ENCODE measurements around the gene MAGI3.

Gene MAGI3

DNA sequence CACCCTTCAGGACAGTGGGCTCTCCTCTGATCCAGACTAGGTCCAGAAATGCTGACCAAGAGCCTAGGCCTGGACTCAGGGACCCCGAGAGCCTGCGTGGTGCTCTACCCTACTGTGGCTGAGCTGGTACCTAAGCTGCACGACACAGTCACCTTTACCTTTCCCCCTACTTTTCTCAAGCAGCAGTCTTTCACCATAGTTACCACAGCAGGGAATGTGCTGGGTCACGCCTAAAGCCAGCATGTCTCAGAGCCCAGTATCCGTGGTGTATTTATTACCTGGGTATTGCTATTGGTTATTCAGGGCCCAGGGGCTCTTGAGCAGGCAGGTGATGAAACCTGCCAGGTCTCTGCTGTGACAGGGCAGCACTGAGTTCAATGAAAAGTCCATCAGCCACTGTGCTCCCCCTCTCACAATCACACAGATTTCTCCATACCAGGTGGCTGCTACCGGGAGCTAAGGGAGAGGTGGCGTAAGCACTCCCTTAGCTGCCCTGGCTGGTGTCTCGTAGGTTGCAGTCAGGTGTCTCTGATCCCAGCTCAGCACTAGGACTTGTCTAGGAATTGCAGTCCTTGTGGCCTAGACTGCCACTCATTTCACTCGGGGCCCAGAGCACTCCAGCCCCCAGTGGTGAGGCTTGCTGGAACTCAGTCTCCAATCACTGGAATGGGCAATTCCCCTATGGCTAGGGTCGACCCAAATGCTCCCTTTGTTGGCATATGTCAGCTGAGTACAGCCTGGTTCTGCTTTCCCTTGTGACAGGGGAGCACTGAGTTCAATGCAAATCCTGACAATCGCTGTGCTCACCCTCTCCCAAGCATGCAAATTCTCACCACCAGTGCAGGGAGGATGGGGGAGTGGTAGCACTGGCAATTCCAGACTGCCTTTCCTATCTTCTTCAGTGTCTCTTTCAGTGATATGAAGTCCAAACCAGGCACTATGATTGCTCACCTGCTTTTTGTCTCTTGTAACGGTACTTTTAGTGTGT, 240.3 kb downstream of the MAGI3 start:
- Histone ChIP-seq H3K4me3 (ENCODE audit: low read length) (no peak overlapping the region), H3K36me3 (ENCODE audit: control insufficient read depth, insufficient read depth, low read length) (no peaks in the 10 kb centered on the region), H3K4me1 (ENCODE audit: control insufficient read depth, insufficient read depth, low read length) (no peaks in the 10 kb centered on the region), H3K27me3 (ENCODE audit: control insufficient read depth, insufficient read depth, low read length) (no peaks in the 10 kb centered on the region), H3K27ac (ENCODE audit: low read depth, low read length) (no peak overlapping the region), H3K9ac (ENCODE audit: low read length) (no peak overlapping the region)

DNA sequence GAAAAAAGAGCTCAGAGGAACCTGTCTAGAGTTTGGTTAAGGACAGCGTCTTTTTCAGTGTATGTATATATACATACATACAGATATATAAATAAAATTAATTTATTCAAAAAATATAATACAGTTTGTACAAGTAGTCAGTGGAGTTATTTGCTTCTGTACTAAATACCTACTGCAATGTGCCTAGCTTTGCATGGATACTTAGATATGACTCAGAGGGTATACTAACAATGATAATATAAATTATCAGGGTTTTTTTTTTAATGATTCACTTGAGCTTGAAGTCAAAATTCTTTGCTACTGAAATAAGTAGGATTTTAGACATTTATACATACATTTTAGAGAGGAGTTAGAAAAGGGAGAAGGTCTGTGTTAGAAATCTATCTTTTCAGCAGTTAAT, 251.1 kb downstream of the MAGI3 start:
- H3K4me3 ChIP-seq (ENCODE audit: low read length) = no peak overlapping the region
- H3K36me3 ChIP-seq (ENCODE audit: control insufficient read depth, insufficient read depth, low read length) = no peaks in the 10 kb centered on the region

GRCh38 chr1:113647164-113647563, 256.8 kb downstream of the MAGI3 start:
- Histone ChIP-seq H3K27me3 (ENCODE audit: control insufficient read depth, insufficient read depth, low read length) (no peaks in the 10 kb centered on the region), H3K27ac (ENCODE audit: low read depth, low read length) (no peak overlapping the region), H3K4me3 (ENCODE audit: low read length) (no peak overlapping the region), H3K36me3 (ENCODE audit: control insufficient read depth, insufficient read depth, low read length) (peaks cover 4% of the 10 kb centered on the region), H3K9ac (ENCODE audit: low read length) (no peak overlapping the region), H3K4me1 (ENCODE audit: control insufficient read depth, insufficient read depth, low read length) (no peaks in the 10 kb centered on the region)

More for the DNA sequence above, 251.1 kb downstream of the MAGI3 start:
- H3K27ac ChIP-seq (ENCODE audit: low read depth, low read length) = no peak overlapping the region
- no peaks in the 10 kb centered on the region for H3K4me1 ChIP-seq (ENCODE audit: control insufficient read depth, insufficient read depth, low read length)
- H3K27me3 ChIP-seq (ENCODE audit: control insufficient read depth, insufficient read depth, low read length) = no peaks in the 10 kb centered on the region
- H3K9ac ChIP-seq (ENCODE audit: low read length) = no peak overlapping the region

GRCh38 chr1:113648478-113648877, 258.2 kb downstream of the MAGI3 start:
- H3K4me3 ChIP-seq (ENCODE audit: low read length) = no peak overlapping the region
- H3K9ac ChIP-seq (ENCODE audit: low read length) = no peak overlapping the region
- no peaks in the 10 kb centered on the region for H3K27me3 ChIP-seq (ENCODE audit: control insufficient read depth, insufficient read depth, low read length)
- H3K27ac ChIP-seq (ENCODE audit: low read depth, low read length) = no peak overlapping the region
- H3K4me1 ChIP-seq (ENCODE audit: control insufficient read depth, insufficient read depth, low read length) = no peaks in the 10 kb centered on the region
- H3K36me3 ChIP-seq (ENCODE audit: control insufficient read depth, insufficient read depth, low read length) = peaks cover 4% of the 10 kb centered on the region

GRCh38 chr1:113652771-113653170, 262.5 kb downstream of the MAGI3 start:
- H3K27me3 ChIP-seq (ENCODE audit: control insufficient read depth, insufficient read depth, low read length) = no peaks in the 10 kb centered on the region
- H3K27ac ChIP-seq (ENCODE audit: low read depth, low read length) = no peak overlapping the region
- H3K4me1 ChIP-seq (ENCODE audit: control insufficient read depth, insufficient read depth, low read length) = peaks cover 11% of the 10 kb centered on the region
- H3K4me3 ChIP-seq (ENCODE audit: low read length) = no peak overlapping the region
- peaks cover 2% of the 10 kb centered on the region for H3K36me3 ChIP-seq (ENCODE audit: control insufficient read depth, insufficient read depth, low read length)
- no peak overlapping the region for H3K9ac ChIP-seq (ENCODE audit: low read length)

DNA sequence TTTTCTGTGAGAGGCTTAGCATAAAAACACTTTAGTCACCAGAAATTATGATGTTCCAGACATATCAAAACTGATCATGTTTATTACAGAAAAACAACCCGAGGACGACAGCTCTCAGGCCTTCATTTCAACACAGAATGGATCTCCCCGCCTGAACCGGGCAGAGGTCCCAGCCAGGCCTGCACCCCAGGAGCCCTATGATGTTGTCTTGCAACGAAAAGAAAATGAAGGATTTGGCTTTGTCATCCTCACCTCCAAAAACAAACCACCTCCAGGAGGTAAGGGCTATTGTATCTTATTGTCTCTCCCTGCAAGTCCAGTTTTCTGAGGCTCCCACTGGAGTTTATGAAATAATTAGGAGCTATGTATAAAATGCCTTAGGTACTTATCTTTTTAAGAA, 263.4 kb downstream of the MAGI3 start:
- peaks cover 2% of the 10 kb centered on the region for H3K36me3 ChIP-seq (ENCODE audit: control insufficient read depth, insufficient read depth, low read length)
- no peak overlapping the region for H3K27ac ChIP-seq (ENCODE audit: low read depth, low read length)
- no peak overlapping the region for H3K9ac ChIP-seq (ENCODE audit: low read length)
- no peak overlapping the region for H3K4me3 ChIP-seq (ENCODE audit: low read length)
- H3K27me3 ChIP-seq (ENCODE audit: control insufficient read depth, insufficient read depth, low read length) = no peaks in the 10 kb centered on the region
- H3K4me1 ChIP-seq (ENCODE audit: control insufficient read depth, insufficient read depth, low read length) = peaks cover 15% of the 10 kb centered on the region

- Histone ChIP-seq H3K4me3 (ENCODE audit: low read length) (no peak overlapping the region), H3K27me3 (ENCODE audit: control insufficient read depth, insufficient read depth, low read length) (no peaks in the 10 kb centered on the region), H3K36me3 (ENCODE audit: control insufficient read depth, insufficient read depth, low read length) (peaks cover 2% of the 10 kb centered on the region), H3K27ac (ENCODE audit: low read depth, low read length) (no peak overlapping the region), H3K9ac (ENCODE audit: low read length) (no peak overlapping the region), H3K4me1 (ENCODE audit: control insufficient read depth, insufficient read depth, low read length) (peaks cover 15% of the 10 kb centered on the region)
Observed at GRCh38 chr1:113654883-113655282, 264.6 kb downstream of the MAGI3 start.

DNA sequence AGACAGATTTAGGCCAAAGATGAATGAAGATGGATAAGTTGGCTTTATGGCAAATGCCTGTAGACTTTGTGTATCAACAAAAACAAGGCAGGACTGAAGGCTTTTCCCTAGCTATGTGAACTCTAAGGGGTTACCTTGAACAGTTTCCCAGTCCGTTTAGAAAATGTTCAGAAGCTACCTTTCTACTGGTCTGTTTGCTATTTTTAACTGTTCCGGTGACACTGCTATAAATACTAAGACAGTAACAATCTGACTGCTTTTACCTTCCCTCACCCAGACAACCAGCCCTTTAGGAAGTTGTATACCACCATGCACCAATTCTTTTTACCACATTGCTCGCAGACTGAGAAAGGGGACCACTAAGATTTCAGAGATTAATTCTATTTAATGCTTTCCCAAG, 266.8 kb downstream of the MAGI3 start:
- Histone ChIP-seq H3K36me3 (ENCODE audit: control insufficient read depth, insufficient read depth, low read length) (no peaks in the 10 kb centered on the region), H3K4me3 (ENCODE audit: low read length) (no peak overlapping the region), H3K27ac (ENCODE audit: low read depth, low read length) (peak overlapping the region; percentile 21), H3K27me3 (ENCODE audit: control insufficient read depth, insufficient read depth, low read length) (no peaks in the 10 kb centered on the region), H3K9ac (ENCODE audit: low read length) (no peak overlapping the region), H3K4me1 (ENCODE audit: control insufficient read depth, insufficient read depth, low read length) (peaks cover 21% of the 10 kb centered on the region)

DNA sequence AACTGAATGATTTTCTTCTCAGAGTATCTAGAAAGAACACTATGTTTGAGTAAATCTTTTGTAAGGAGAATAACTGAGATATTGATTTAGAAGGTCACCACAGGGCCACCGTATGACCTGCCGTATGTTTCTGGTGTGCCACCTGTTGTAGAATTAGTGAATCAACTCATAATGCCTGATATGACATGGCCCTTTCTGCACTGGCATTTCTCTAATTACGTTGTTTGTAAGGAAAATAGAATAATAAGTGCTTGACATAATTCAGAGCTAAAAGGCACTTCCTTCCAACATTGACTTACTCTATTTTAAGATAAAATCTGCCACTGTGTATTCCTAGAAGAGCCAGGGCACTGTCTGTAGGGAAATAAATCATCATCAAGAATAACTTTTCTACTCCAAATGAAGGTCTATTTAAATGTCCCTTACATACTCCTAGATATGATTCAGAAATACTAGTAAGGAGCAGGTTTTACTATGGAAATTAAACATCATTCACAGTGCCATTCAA, 267.3 kb downstream of the MAGI3 start:
- H3K36me3 ChIP-seq (ENCODE audit: control insufficient read depth, insufficient read depth, low read length) = no peaks in the 10 kb centered on the region
- H3K27ac ChIP-seq (ENCODE audit: low read depth, low read length) = peak overlapping the region; percentile 21
- no peak overlapping the region for H3K4me3 ChIP-seq (ENCODE audit: low read length)
- H3K4me1 ChIP-seq (ENCODE audit: control insufficient read depth, insufficient read depth, low read length) = peaks cover 22% of the 10 kb centered on the region
- no peaks in the 10 kb centered on the region for H3K27me3 ChIP-seq (ENCODE audit: control insufficient read depth, insufficient read depth, low read length)
- no peak overlapping the region for H3K9ac ChIP-seq (ENCODE audit: low read length)

GRCh38 chr1:113659035-113659434, 268.7 kb downstream of the MAGI3 start:
- H3K4me3 ChIP-seq (ENCODE audit: low read length) = no peak overlapping the region
- peak overlapping the region; percentile 55 for H3K27ac ChIP-seq (ENCODE audit: low read depth, low read length)
- H3K4me1 ChIP-seq (ENCODE audit: control insufficient read depth, insufficient read depth, low read length) = peaks cover 22% of the 10 kb centered on the region
- H3K9ac ChIP-seq (ENCODE audit: low read length) = no peak overlapping the region
- no peaks in the 10 kb centered on the region for H3K27me3 ChIP-seq (ENCODE audit: control insufficient read depth, insufficient read depth, low read length)
- H3K36me3 ChIP-seq (ENCODE audit: control insufficient read depth, insufficient read depth, low read length) = no peaks in the 10 kb centered on the region

GRCh38 chr1:113659556-113659955, 269.2 kb downstream of the MAGI3 start:
- H3K27ac ChIP-seq (ENCODE audit: low read depth, low read length) = peak overlapping the region; percentile 55
- H3K9ac ChIP-seq (ENCODE audit: low read length) = no peak overlapping the region
- no peaks in the 10 kb centered on the region for H3K27me3 ChIP-seq (ENCODE audit: control insufficient read depth, insufficient read depth, low read length)
- H3K4me3 ChIP-seq (ENCODE audit: low read length) = no peak overlapping the region
- peaks cover 22% of the 10 kb centered on the region for H3K4me1 ChIP-seq (ENCODE audit: control insufficient read depth, insufficient read depth, low read length)
- no peaks in the 10 kb centered on the region for H3K36me3 ChIP-seq (ENCODE audit: control insufficient read depth, insufficient read depth, low read length)

DNA sequence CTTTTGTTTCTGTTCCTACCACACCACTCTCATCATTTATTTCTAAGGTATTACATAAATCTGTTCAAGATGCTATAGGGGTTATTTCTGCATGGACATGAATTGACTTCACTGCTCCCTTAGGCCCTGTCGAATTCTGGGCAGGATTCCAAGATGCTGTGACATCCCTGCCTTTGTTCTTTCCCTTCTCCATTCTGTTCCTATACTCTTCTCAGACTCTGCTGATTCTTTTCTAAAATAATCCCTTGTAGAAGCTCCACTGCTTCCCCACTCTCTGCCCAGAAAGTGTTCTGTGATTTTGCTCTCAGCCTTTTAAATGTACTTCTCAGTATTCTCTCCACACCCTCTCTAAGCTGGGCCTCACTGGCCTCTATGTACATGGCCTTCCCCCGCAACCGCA, 269.8 kb downstream of the MAGI3 start:
- H3K27ac ChIP-seq (ENCODE audit: low read depth, low read length) = peak overlapping the region; percentile 46
- no peak overlapping the region for H3K4me3 ChIP-seq (ENCODE audit: low read length)
- H3K4me1 ChIP-seq (ENCODE audit: control insufficient read depth, insufficient read depth, low read length) = peaks cover 22% of the 10 kb centered on the region
- no peaks in the 10 kb centered on the region for H3K36me3 ChIP-seq (ENCODE audit: control insufficient read depth, insufficient read depth, low read length)
- H3K9ac ChIP-seq (ENCODE audit: low read length) = no peak overlapping the region
- H3K27me3 ChIP-seq (ENCODE audit: control insufficient read depth, insufficient read depth, low read length) = no peaks in the 10 kb centered on the region

GRCh38 chr1:113662101-113662500, 271.8 kb downstream of the MAGI3 start:
- Histone ChIP-seq H3K27ac (ENCODE audit: low read depth, low read length) (peak overlapping the region; percentile 17), H3K4me1 (ENCODE audit: control insufficient read depth, insufficient read depth, low read length) (peaks cover 17% of the 10 kb centered on the region), H3K9ac (ENCODE audit: low read length) (no peak overlapping the region), H3K4me3 (ENCODE audit: low read length) (no peak overlapping the region), H3K36me3 (ENCODE audit: control insufficient read depth, insufficient read depth, low read length) (peaks cover 4% of the 10 kb centered on the region), H3K27me3 (ENCODE audit: control insufficient read depth, insufficient read depth, low read length) (no peaks in the 10 kb centered on the region)
